HCT116 (cell line): Measurements from ENCODE around the gene CACNA1F. TPM values are rescaled to one million over a fixed set of nuclear protein-coding genes. Genes with fewer than 3 reads are reported as not detected.

Experiments used
- ATAC-seq: fragments of 200-7000 bp; cut with Tn5 transposase; 2 replicates; pipeline ENCODE4 v1.9.1; 2020; ENCODE audit warnings: mild to moderate bottlenecking, moderate library complexity
- BruUV-seq: library from RNA; stranded (reverse); fragments of 400-500 nt; replicated peaks from 2 replicates; lab custom pipeline; 2021; lab: Mats Ljungman, UMichigan
- CTCF ChIA-PET: fragments of 300-600 bp; sonication (Branson Sonifier 250); formaldehyde crosslinking; loops from one replicate; lab custom pipeline; 2021; ENCODE audit warnings: antibody characterized with exemption; lab: Charles Lee
- POLR2A ChIA-PET: fragments of 300-600, 350-600 bp; sonication (Branson Sonifier 250); formaldehyde crosslinking; loops from one replicate; lab custom pipeline; 2021; ENCODE audit warnings: antibody characterized with exemption; lab: Charles Lee
- RAD21 ChIA-PET, 2 experiments: fragments of 300-600 bp; sonication (Branson Sonifier 250); formaldehyde crosslinking; loops; one replicate each; lab custom pipeline; 2023; ENCODE audit warnings: low total read pairs in 2 of 2; ENCODE audit not compliant: uncharacterized antibody in 2 of 2, unreplicated experiment in 2 of 2, low non-redundant PET in 1 of 2; lab: Charles Lee
- DNase-seq: peaks from one replicate; pipeline ENCODE4 v3.0.0-alpha.2; 2010; ENCODE audit warnings: low read depth, low spot score
- H2AFZ ChIP-seq: fragments of 200-600 bp; shearing (Covaris generic), sonication (generic); 2 replicates; pipeline ENCODE4 v1.6.1; 2017; ENCODE audit warnings: low read depth, mixed run types, mixed read lengths, antibody characterized with exemption, low read length; ENCODE audit not compliant: poor library complexity, severe bottlenecking
- H3K27ac ChIP-seq: 2 replicates; pipeline ENCODE4 v1.5.1; 2012; ENCODE audit warnings: low read depth, low read length
- H3K27me3 ChIP-seq: fragments of 200-600 bp; sonication (generic); 2 replicates; pipeline ENCODE4 v1.6.1; 2016; ENCODE audit warnings: mixed run types, low read length, mixed read lengths; ENCODE audit not compliant: insufficient read depth
- H3K36me3 ChIP-seq, 2 experiments: fragments of 200-500 bp in 1 of 2; fragments of 200-600 bp in 1 of 2; sonication (Bioruptor generic) in 1 of 2; sonication (generic) in 1 of 2; 2 replicates each; pipeline versions ENCODE4 v1.5.1 to v1.6.1; 2014 to 2016; ENCODE audit warnings: low read length in 2 of 2, inconsistent platforms in 1 of 2, mixed read lengths in 1 of 2, mixed run types in 1 of 2; ENCODE audit not compliant: insufficient read depth in 2 of 2, control insufficient read depth in 1 of 2
- H3K4me1 ChIP-seq, 2 experiments: fragments of 200-600 bp in 1 of 2; sonication (generic) in 1 of 2; 2 replicates each; pipeline versions ENCODE4 v1.5.1 to v1.6.1; 2012 to 2017; ENCODE audit warnings: low read length in 2 of 2, inconsistent platforms in 1 of 2, mild to moderate bottlenecking in 1 of 2, mixed read lengths in 1 of 2, mixed run types in 1 of 2, moderate library complexity in 1 of 2; ENCODE audit not compliant: insufficient read depth in 2 of 2, control insufficient read depth in 1 of 2
- H3K4me2 ChIP-seq: fragments of 200-600 bp; sonication (generic); 2 replicates; pipeline ENCODE4 v1.6.1; 2017; ENCODE audit warnings: mixed run types, low read length, mixed read lengths
- H3K4me3 ChIP-seq, 2 experiments: fragments of 200-600 bp in 1 of 2; sonication (generic) in 1 of 2; replicated peaks in 1 of 2; 2 replicates each; pipeline ENCODE4 v1.5.1; 2011 to 2016; ENCODE audit warnings: low read length in 2 of 2, control low read depth in 1 of 2, low read depth in 1 of 2, mild to moderate bottlenecking in 1 of 2, mixed read lengths in 1 of 2, mixed run types in 1 of 2
- H3K79me2 ChIP-seq: fragments of 200-600 bp; sonication (generic); 2 replicates; pipeline ENCODE4 v1.6.1; 2017; ENCODE audit warnings: mild to moderate bottlenecking, mixed run types, low read length, moderate library complexity, mixed read lengths; ENCODE audit not compliant: insufficient read depth
- H3K9ac ChIP-seq: fragments of 200-600 bp; sonication (generic); 2 replicates; pipeline ENCODE4 v1.6.1; 2016; ENCODE audit warnings: low read length, mixed read lengths
- H3K9me2 ChIP-seq: fragments of 200-600 bp; sonication (generic), shearing (Covaris generic); 2 replicates; pipeline ENCODE4 v1.6.1; 2017; ENCODE audit warnings: mixed run types, mild to moderate bottlenecking, moderate library complexity; ENCODE audit not compliant: insufficient read depth
- H3K9me3 ChIP-seq, 2 experiments: fragments of 200-500 bp in 1 of 2; fragments of 200-600 bp in 1 of 2; sonication (Bioruptor generic) in 1 of 2; sonication (generic) in 1 of 2; 2 replicates each; pipeline ENCODE4 v1.6.1; 2014 to 2017; ENCODE audit warnings: low read length in 2 of 2, mixed read lengths in 2 of 2, inconsistent platforms in 1 of 2, low read depth in 1 of 2, mild to moderate bottlenecking in 1 of 2, mixed run types in 1 of 2, moderate library complexity in 1 of 2; ENCODE audit not compliant: control insufficient read depth in 1 of 2, insufficient read depth in 1 of 2
- H4K20me1 ChIP-seq: fragments of 200-600 bp; sonication (generic), shearing (Covaris generic); 2 replicates; pipeline ENCODE4 v1.6.1; 2017; ENCODE audit warnings: mixed run types, mild to moderate bottlenecking, moderate library complexity; ENCODE audit not compliant: insufficient read depth
- ATF3 ChIP-seq: IDR thresholded peaks from 2 replicates; pipeline ENCODE4 v1.6.1; 2012
- CBX3 ChIP-seq: IDR thresholded peaks from 2 replicates; pipeline ENCODE4 v1.6.1; 2012; ENCODE audit warnings: low read depth
- ELF1 ChIP-seq: IDR thresholded peaks from 2 replicates; pipeline ENCODE4 v1.6.1; 2012; ENCODE audit warnings: low read depth, borderline replicate concordance
- EZH2phosphoT487 ChIP-seq: fragments of 200-600 bp; IDR thresholded peaks from 2 replicates; pipeline ENCODE4 v1.6.1; 2018; ENCODE audit warnings: antibody characterized with exemption, borderline replicate concordance
- FOSL1 ChIP-seq: IDR thresholded peaks from 2 replicates; pipeline ENCODE4 v1.6.1; 2012; ENCODE audit warnings: low read depth
- POLR2A ChIP-seq: IDR thresholded peaks from 2 replicates; pipeline ENCODE4 v1.7.0; 2011; ENCODE audit warnings: borderline replicate concordance; ENCODE audit not compliant: insufficient read depth, insufficient read length; ENCODE audit errors: extremely low read depth
- POLR2AphosphoS5 ChIP-seq: IDR thresholded peaks from 2 replicates; pipeline ENCODE4 v1.6.1; 2011; ENCODE audit warnings: mild to moderate bottlenecking, low read depth, low read length, moderate library complexity
- REST ChIP-seq: IDR thresholded peaks from 2 replicates; pipeline ENCODE4 v1.6.1; 2012; ENCODE audit warnings: low read depth
- SIN3A ChIP-seq: IDR thresholded peaks from 2 replicates; pipeline ENCODE4 v1.6.1; 2012; ENCODE audit warnings: low read depth
- SP1 ChIP-seq: IDR thresholded peaks from 2 replicates; pipeline ENCODE4 v1.6.1; 2012; ENCODE audit warnings: low read depth
- SRF ChIP-seq: IDR thresholded peaks from 2 replicates; pipeline ENCODE4 v1.6.1; 2012; ENCODE audit warnings: low read depth
- TCF7L2 ChIP-seq: IDR thresholded peaks from 2 replicates; pipeline ENCODE4 v1.7.0; 2011; ENCODE audit warnings: borderline replicate concordance, inconsistent platforms; ENCODE audit not compliant: insufficient read depth, insufficient read length; ENCODE audit errors: extremely low read depth
- ZNF274 ChIP-seq: fragments of 200-500 bp; sonication (Bioruptor generic); IDR thresholded peaks from 2 replicates; pipeline ENCODE4 v1.6.1; 2014; ENCODE audit warnings: mild to moderate bottlenecking, low read depth, low read length, inconsistent platforms
- intact Hi-C: fragments of 100-400 bp; cut with micrococcal nuclease; formaldehyde crosslinking; loops from 2 replicates; pipeline ENCODE4 v1.10.0; 2022
- total RNA-seq: library from RNA; stranded (reverse); gene quantifications from one replicate; pipeline ENCODE4 v1.2.1, GENCODE V29; 2021; ENCODE audit not compliant: unreplicated experiment

CACNA1F gene
- total RNA-seq, 1 experiment from 2014 or later: not detected

GRCh38 chrX:49256268-49256995, 23.3 kb upstream of the CACNA1F start:
- ChIA-PET RAD21 (no interaction called here), CTCF (no interaction called here), POLR2A (interaction anchor here (1.1 kb wide), 1 partner anchor 65 kb away, joined by 3 read pairs; no protein-coding TSS in a partner anchor)
- Histone ChIP-seq H3K4me3 (no peak overlapping the region), H3K4me2 (no peak overlapping the region), H3K36me3 (no peaks in the 10 kb centered on the region), H3K27ac (no peak overlapping the region), H3K27me3 (no peaks in the 10 kb centered on the region), H3K9me2 (no peaks in the 10 kb centered on the region), H3K4me1 (no peaks in the 10 kb centered on the region), H3K79me2 (no peaks in the 10 kb centered on the region), H3K9me3 (no peaks in the 10 kb centered on the region)
- DNase-seq: no peak
- no peak for ATAC-seq
- TF ChIP-seq REST: no peak
- TF ChIP-seq TCF7L2: no peak
- TF ChIP-seq ELF1: no peak
- no peak for TF ChIP-seq CBX3
- no peak for TF ChIP-seq FOSL1
- no peak for TF ChIP-seq SIN3A
- no peak for TF ChIP-seq POLR2AphosphoS5
- no peak for TF ChIP-seq POLR2A
- TF ChIP-seq ATF3: no peak
- no peak for TF ChIP-seq ZNF274
- no peak for TF ChIP-seq EZH2phosphoT487
- no peak for TF ChIP-seq SRF
- no peak for TF ChIP-seq SP1
- TF ChIP-seq, all 23 proteins: peak for 0
- Histone ChIP-seq H2AFZ (no peak overlapping the region), H4K20me1 (no peaks in the 10 kb centered on the region), H3K9ac (no peak overlapping the region)
- BruUV-seq: no TSS peak
- intact Hi-C loops: no loop called here
